Measurements from ENCODE around the gene IQCH.

- no peak for TF ChIP-seq CTCF (IDR thresholded peaks at IDR 0.05)
- TF ChIP-seq SMC3 (IDR thresholded peaks at IDR 0.05), result no peak
- no peak for TF ChIP-seq NFE2L2 (conservative IDR thresholded peaks at IDR 0.05; ENCODE audit: low read length)
- TF ChIP-seq FOXS1 (CRISPR knock-in tag; IDR thresholded peaks at IDR 0.05), result no peak
- no peak for TF ChIP-seq REST (IDR thresholded peaks at IDR 0.05)
- TF ChIP-seq MYC (IDR thresholded peaks at IDR 0.05; ENCODE audit: borderline replicate concordance, low read length), result no peak
- no peak for TF ChIP-seq JUNB (IDR thresholded peaks at IDR 0.05)
- TF ChIP-seq CHD4 (IDR thresholded peaks at IDR 0.05; ENCODE audit: borderline replicate concordance), result no peak
- TF ChIP-seq HDAC2 (IDR thresholded peaks at IDR 0.05), result no peak
- TF ChIP-seq POLR2A (IDR thresholded peaks at IDR 0.05; ENCODE audit: low read length), result no peak
- no peak for TF ChIP-seq ZC3H11A (IDR thresholded peaks at IDR 0.05)
- no peak for TF ChIP-seq RFX5 (IDR thresholded peaks at IDR 0.05)
Measured at GRCh38 chr15:67319961-67320360, 65.4 kb downstream of the IQCH start.

Data from A549 (cell line).